Activated naive CD4-positive, alpha-beta T cell treated with anti-CD3 and anti-CD28 coated beads, Interleukin-2, amount 50 U/mL, for 72 hours (primary cell): Measurements from ENCODE around the gene CEP44. TPM values are rescaled to one million over a fixed set of nuclear protein-coding genes. Genes with fewer than 3 reads are reported as not detected.

Source experiments
- ATAC-seq, 2 donors: fragments of 150-1000 bp; cut with Tn5 transposase; 2 replicates each; pipeline ENCODE4 v1.10.0; 2021; ENCODE audit warnings: mild to moderate bottlenecking in 2 of 2, moderate library complexity in 2 of 2
- DNase-seq, 2 donors: peaks; one replicate each; pipeline ENCODE4 v3.0.0; 2021 to 2022; ENCODE audit warnings: low spot score in 2 of 2
- H3K27ac Mint-ChIP-seq, 2 donors: one replicate each; pipeline ENCODE4 v1.8.0; 2022; ENCODE audit warnings: mild to moderate bottlenecking in 2 of 2, mixed read lengths in 2 of 2
- H3K36me3 Mint-ChIP-seq, 2 donors: one replicate each; pipeline ENCODE4 v1.8.0; 2022; ENCODE audit warnings: mixed read lengths in 2 of 2
- H3K9me3 Mint-ChIP-seq, 2 donors: one replicate each; pipeline ENCODE4 v1.8.0; 2022; ENCODE audit warnings: mixed read lengths in 2 of 2
- total RNA-seq, 2 donors: library from RNA; stranded (reverse); gene quantifications; one replicate each; pipeline ENCODE4 v1.2.3, GENCODE V29; 2022

The CEP44 gene
- total RNA-seq, 2 donors from 2014 or later: 23.1 to 39.0 TPM

DNA sequence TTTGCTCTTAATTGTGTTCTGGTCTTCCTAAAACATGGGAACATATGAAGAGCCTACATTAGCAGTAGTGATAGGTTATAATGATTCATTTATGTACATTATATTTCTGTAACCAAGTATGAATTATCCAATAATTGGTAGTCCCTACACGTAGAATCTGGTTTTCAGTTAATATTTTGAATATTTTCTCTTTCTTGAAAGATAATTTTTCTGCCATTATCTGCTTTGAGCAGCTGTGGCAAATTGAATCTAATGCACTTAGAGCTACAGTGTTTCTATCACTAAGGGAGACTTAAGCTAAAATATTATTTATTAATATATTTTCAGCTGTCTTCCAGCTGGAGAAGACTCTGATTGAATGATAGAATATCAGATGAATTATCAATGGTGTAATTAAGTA, 21.0 kb downstream of the CEP44 start:
- Mint-ChIP-seq H3K27ac (no peak overlapping the region), H3K9me3 (no peaks in the 10 kb centered on the region), H3K36me3 (peaks cover 0 to 11% of the 10 kb centered on the region in 2 donors)
- DNase-seq (no peak), ATAC-seq (no peak)

DNA sequence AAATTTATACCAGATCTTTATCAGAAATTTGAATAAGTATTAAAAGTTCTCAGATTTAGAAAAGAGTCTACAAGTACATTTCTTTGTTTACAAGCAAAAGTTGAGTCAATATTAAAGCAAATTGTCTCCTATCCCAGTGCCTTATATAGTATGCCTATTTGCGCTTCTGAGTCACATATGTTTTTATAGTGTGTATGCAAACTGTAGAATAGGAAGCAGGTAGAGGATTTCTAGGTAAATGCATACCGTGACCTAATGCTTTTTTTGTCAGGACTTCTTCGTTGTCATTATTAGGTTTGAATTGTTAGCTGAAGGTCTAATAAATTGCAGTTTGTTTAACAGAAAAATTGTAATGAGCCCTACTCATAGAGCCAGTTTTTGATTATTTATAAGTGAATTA, 22.2 kb downstream of the CEP44 start:
- no peak for ATAC-seq
- Mint-ChIP-seq H3K27ac (no peak overlapping the region), H3K9me3 (no peaks in the 10 kb centered on the region), H3K36me3 (peaks cover 0 to 7% of the 10 kb centered on the region in 2 donors)
- DNase-seq: no peak

DNA sequence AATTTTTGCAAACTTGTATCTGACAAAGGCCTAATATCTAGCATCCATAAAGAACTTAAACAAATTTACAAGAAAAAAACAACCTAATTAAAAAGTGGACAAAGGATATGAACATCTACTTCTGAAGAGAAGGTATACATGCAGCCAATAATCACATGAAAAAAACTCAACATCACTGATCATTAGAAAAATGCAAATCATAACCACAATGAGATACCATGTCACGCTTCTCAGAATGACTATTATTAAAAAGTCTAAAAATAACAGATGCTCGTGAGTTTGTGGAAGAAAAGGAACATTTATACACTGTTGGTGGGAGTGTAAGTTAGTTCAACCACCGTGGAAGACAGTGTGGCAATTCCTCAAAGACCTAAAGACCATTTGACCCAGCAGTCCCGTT, 24.0 kb downstream of the CEP44 start:
- DNase-seq (no peak), ATAC-seq (no peak)
- Mint-ChIP-seq H3K9me3 (no peaks in the 10 kb centered on the region), H3K36me3 (peaks cover 0 to 7% of the 10 kb centered on the region in 2 donors), H3K27ac (no peak overlapping the region)

DNA sequence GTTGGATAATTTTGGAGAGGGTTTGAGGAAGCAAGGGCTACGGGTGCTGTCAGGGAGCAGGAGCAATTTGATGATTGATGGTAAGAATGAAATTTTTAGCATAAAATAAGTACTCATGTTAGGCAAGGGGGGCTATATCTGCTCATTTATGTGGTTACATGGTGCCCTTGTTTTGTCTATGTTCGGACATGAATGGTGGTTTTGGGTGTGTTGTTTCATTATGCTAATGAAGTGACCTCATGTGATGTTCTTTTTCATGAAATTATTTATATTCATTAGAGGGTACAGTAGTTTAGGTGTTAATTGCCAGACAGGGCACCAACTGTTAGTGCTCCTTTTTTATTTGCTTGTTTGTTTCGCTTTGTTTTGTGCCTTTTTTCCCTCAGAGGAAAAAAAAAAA, 29.3 kb downstream of the CEP44 start:
- no peaks in the 10 kb centered on the region for H3K36me3 Mint-ChIP-seq
- peak overlapping the region in 1 of 2 donors; percentile 2 for H3K27ac Mint-ChIP-seq
- no peaks in the 10 kb centered on the region for H3K9me3 Mint-ChIP-seq
- no peak for DNase-seq
- no peak for ATAC-seq

DNA sequence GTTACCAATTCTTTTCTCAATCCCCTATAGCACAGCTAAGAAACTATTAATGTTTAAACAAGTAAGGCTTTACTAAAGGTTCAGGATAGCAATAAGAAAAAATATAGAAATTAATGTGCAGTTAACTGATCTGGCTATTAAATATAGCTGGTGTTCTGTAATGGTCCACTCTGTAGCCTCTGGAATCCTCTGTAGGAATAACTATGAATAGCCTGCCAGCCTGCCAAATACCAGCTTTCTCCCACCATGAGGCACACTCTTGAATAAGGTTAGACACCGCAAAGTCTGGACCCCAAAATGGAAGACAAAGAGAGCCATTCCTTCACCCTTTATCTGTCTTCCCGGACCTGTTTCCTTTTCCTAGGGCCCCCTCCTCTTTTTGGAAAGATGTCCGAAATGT, 30.6 kb downstream of the CEP44 start:
- Mint-ChIP-seq H3K27ac (no peak overlapping the region), H3K36me3 (no peaks in the 10 kb centered on the region), H3K9me3 (no peaks in the 10 kb centered on the region)
- ATAC-seq: no peak
- DNase-seq: no peak

DNA sequence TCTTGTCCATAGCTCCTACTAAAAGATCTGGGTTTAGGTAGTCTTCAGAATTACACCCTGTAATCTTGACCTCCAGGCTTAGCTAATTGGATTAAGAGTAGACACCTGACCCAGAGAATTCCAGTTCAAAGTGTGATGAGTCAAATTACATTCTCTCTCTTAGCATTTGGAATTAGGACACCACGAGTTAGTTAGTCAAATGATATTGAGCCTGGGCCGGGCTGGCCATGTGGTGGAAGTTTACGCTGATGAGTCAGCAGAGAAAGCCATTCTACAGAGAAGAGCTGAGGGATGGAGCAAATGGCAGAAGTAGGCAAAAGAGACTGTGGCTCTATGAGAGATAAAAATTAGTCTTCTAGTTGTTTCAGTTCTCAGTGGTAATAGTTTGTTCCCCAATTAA, 31.1 kb downstream of the CEP44 start:
- ATAC-seq (no peak), DNase-seq (no peak)
- Mint-ChIP-seq H3K9me3 (no peaks in the 10 kb centered on the region), H3K27ac (peak overlapping the region in 1 of 2 donors; percentile 50), H3K36me3 (no peaks in the 10 kb centered on the region)

DNA sequence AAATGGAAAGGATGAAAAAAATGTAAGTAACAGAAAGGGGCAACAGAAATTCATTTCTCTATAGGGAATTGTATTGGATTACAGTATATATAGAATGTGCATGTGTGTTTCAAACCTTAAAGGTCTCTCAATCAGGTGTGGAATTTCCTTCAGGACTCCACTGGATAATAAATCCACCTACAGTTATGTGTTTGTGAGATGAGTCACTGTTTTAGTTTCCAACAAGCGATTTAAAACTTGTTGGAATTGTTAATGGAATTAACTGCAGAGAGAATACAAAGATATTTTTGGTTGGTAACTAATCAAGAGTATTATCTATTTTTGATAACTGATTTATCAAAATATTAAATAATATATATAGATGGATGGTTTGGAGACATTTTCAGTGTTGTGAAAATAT, 32.8 kb downstream of the CEP44 start:
- H3K27ac Mint-ChIP-seq: no peak overlapping the region
- ATAC-seq (no peak), DNase-seq (no peak)
- H3K36me3 Mint-ChIP-seq: no peaks in the 10 kb centered on the region
- no peaks in the 10 kb centered on the region for H3K9me3 Mint-ChIP-seq

DNA sequence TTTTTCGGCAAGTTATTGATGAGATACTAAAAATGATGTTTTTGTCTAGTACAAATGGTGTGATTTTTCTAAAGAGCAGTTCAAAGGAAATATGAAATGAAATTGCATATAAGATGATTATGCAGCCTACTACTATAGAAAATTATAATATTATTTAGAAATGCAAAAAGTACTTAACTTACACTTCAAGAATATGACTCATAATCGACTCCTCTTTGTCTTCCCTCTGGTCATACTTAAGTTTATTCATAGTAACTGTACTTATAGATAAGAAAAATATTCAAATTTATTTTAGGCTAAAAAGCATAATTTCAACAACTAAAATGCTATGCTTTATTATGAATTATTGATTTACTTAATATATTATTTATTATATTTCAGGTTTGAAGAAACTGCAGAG, 33.2 kb downstream of the CEP44 start:
- H3K9me3 Mint-ChIP-seq: no peaks in the 10 kb centered on the region
- no peaks in the 10 kb centered on the region for H3K36me3 Mint-ChIP-seq
- ATAC-seq (no peak), DNase-seq (no peak)
- H3K27ac Mint-ChIP-seq: no peak overlapping the region

DNA sequence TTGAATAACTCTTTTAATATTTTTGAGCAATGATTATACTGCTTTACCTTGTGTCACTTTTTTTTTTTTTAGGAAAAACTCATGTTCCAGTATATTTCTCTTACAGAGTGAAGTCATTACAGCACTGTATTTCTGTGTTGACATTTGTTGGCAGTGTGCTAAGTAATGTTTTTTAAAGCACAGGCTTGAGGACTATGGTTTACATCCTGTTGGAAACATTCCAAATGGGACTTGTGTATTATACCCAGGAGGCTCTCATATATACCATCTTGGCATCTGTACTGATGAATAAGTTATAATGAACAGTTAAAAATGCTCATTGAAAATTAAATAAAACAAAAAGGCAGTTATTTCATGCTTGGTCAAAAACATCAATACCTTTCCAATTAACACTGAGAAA, 33.8 kb downstream of the CEP44 start:
- Mint-ChIP-seq H3K27ac (no peak overlapping the region), H3K9me3 (no peaks in the 10 kb centered on the region), H3K36me3 (no peaks in the 10 kb centered on the region)
- no peak for ATAC-seq
- DNase-seq: no peak

DNA sequence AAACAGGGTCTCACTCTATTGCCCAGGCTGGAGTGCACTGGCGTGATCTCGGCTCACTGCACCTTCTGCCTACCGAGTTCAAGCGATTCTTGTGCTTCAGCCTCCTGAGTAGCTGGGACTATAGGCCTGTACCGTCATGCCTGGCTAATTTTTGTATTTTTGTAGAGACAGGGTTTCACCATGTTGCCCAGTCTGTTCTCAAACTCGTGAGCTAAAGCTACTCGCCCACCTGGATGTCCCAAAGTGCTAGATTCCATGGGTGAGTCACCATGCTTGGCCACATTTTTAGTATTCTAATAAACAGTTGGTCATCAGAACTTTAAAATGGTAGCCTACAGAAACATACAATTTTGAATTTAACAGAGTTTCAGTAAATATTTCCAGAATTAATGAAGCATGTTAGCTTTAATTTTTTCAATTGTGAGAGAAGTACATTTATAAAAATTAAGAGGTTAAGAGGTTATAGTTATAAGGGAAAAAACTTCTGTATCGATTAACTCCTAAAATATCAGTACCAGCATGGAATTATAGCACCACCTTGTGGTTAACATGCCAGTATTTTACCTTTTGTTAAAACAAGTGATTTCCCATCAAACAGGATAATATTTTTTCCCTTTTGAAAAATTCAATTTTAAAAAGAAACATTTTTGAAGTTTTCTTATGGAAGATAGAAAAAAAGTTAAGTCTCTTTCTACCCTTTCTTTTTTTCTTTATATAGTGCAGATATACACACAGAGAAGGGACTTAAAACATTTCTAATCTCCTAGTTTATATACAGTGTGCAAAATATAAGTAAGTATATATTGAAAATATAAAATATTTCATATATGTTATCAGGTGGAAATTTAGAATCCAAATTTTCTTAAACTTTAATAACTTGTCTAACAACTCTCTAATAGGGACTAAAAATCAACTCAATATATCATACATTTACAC, 35.4 kb downstream of the CEP44 start:
- ATAC-seq (no peak), DNase-seq (no peak)
- no peaks in the 10 kb centered on the region for H3K36me3 Mint-ChIP-seq
- H3K27ac Mint-ChIP-seq: no peak overlapping the region
- no peaks in the 10 kb centered on the region for H3K9me3 Mint-ChIP-seq

DNA sequence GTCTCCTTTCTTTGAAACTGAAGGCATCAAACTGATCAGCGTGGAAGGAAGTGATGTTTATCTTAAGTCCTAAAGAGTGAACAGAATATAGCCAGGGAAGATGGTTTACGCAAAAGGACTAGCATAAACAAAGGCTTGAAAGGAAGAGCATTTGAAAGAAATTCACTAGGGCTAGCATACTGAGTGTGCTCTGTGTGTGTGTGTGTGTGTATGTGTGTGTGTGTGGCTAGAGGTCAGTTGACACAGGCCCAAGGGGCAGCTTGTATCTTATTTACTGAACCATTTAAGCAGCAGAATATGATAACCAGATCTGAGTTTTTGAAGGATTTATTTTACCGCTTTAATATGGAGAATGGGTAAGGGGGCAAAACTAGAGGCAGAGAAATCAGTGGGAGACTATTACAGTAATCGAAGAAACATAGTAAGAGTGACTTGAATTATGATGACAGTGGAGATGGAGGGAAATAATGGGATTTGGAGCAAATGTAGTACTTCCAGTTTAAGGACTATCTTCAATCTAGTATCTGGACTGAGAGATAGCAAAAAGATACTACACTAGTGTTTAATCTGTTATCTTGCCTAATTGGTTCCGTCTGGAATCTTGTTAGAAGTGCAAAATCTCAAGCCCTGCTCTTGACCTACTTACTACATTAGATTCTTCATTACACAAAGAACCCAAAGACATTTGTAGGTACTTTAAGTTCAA, 36.9 kb downstream of the CEP44 start:
- H3K27ac Mint-ChIP-seq: no peak overlapping the region
- no peak for DNase-seq
- no peaks in the 10 kb centered on the region for H3K36me3 Mint-ChIP-seq
- ATAC-seq: no peak
- no peaks in the 10 kb centered on the region for H3K9me3 Mint-ChIP-seq

DNA sequence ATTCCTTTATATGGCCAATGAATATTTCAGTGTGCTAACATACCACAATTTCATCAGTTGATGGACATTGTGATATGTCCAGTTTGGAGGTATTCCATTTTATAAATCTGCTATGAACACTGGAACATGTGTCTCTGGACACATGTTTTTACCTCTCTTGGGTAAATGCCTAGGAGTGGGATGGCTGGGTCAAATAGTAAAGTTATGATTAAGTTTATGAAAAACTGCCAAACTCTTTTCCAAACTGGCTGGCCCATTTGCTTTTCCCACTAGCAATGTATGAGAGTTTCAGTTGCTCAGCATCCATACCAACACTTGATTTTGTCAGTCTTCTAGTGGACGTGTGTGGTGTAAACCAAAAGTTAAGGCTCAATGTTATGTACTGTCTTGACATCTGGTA, 40.5 kb downstream of the CEP44 start:
- DNase-seq (no peak), ATAC-seq (no peak)
- H3K27ac Mint-ChIP-seq: no peak overlapping the region
- no peaks in the 10 kb centered on the region for H3K36me3 Mint-ChIP-seq
- H3K9me3 Mint-ChIP-seq: no peaks in the 10 kb centered on the region

DNA sequence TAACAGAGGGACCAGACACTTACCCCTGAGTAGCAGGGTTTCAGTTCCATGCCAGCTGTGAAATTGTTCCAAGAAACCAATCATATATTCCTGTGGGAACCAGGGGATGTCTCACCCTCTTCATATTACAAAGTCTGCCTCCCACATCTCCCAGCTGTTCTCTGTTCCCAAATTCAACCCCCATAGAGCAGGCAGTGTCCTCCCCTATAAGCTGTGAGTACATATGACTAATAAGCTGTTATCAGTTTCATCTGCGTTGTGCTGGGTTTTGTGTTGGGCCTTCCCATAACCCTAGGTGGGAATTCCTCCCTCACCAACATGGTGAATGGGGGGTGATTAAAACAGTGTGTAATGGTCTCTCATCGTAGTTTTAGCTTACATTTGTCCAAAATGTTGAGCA, 41.0 kb downstream of the CEP44 start:
- no peaks in the 10 kb centered on the region for H3K9me3 Mint-ChIP-seq
- DNase-seq (no peak), ATAC-seq (no peak)
- no peak overlapping the region for H3K27ac Mint-ChIP-seq
- H3K36me3 Mint-ChIP-seq: no peaks in the 10 kb centered on the region

DNA sequence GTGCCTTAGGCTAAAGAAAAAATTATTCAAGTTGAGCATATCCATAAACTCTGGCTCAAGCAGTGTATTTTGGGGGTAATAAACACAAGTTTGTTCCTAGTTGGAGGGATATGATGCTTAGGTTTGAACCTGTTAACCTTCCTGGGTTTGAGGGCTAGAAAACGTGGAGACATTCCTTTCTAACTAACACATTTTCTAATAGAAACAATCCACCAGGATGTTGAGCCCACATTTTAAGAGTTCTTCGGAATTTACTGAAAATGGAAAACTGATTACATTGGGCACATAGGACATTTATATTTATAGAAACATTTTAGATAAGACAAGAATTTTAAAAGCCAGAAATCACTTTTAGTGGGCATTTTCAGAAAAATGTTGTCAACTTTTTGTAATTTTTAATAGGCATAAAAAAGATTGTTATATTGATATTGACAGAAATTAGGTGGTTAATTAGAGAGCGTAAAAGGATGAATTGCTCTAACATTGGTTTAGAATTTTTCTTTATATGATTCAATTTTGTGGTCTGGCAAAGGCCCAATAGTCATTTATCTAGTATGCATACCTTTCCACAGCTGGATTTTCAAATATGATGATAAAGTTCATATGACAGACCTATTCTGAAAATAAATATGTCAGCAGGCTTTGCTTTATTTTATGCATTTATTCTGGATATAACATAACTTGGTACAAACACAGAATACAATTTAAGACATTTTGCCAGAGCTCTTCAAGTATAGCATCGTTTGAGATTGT, 49.2 kb downstream of the CEP44 start:
- ATAC-seq (no peak), DNase-seq (no peak)
- no peaks in the 10 kb centered on the region for H3K9me3 Mint-ChIP-seq
- H3K36me3 Mint-ChIP-seq: no peaks in the 10 kb centered on the region
- H3K27ac Mint-ChIP-seq: no peak overlapping the region

DNA sequence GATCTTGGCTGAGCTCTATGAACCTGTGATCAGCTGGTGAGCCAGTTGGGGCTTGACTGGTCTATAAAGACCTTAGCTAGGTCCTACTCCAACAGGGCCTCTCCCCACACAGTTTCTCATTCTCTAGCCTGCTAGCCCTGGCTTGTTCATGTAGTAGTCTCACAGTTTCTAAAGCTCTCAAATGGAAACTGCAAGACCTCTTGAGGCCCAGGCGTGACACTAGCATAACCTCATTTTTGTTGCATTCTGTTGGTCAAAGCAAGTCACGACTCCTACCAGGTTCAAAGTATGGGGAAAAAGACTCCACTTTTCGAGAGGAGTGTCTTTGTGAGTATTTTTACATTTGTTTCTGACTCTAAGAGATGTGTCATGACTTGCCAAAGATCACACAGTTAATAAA, 50.9 kb downstream of the CEP44 start:
- DNase-seq (no peak), ATAC-seq (peak in 1 of 2 donors; percentile 26)
- Mint-ChIP-seq H3K27ac (no peak overlapping the region), H3K36me3 (no peaks in the 10 kb centered on the region), H3K9me3 (no peaks in the 10 kb centered on the region)

DNA sequence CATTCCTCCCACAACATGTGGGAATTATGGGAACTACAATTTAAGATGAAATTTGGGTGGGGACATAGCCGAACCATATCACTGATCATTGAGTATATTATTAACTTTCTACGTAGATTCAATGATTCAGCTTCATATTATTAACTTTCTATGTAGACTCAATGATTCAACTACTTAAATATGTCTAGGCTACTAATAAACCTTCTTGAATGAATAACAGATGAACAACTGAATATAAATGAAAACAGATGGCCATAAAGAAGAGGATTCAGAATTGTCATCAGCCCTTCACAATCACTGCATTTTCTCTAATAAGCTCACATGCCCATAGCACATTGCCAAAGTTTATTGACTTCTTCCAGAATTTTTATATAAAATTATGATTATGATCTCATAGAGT, 57.0 kb downstream of the CEP44 start:
- H3K9me3 Mint-ChIP-seq: peaks cover 0 to 6% of the 10 kb centered on the region in 2 donors
- peaks cover 4 to 7% of the 10 kb centered on the region in 2 donors for H3K36me3 Mint-ChIP-seq
- DNase-seq (no peak), ATAC-seq (no peak)
- no peak overlapping the region for H3K27ac Mint-ChIP-seq

DNA sequence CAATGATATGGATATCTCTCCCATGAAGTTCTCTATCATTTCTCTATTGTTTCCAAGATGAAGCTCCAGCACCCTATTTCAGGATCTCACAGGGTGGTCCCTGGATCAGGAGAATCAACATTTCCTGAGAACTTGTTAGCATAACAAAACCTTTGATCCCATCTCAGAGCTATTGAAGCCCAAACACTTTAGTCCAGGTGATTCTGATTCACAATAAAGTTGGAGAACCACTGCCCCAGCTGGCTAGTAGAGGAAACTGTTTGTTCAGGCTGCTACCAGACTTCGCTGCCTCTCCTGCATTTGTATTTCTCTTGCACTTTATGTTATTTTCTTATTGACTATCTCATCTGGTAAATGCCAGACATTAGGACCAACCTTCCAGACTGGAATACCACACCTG, 65.4 kb downstream of the CEP44 start:
- ATAC-seq: no peak
- Mint-ChIP-seq H3K36me3 (peaks cover 29 to 37% of the 10 kb centered on the region in 2 donors), H3K9me3 (peaks cover 25 to 28% of the 10 kb centered on the region in 2 donors)

More for the DNA sequence above, 65.4 kb downstream of the CEP44 start:
- DNase-seq: no peak
- H3K27ac Mint-ChIP-seq: no peak overlapping the region
